NCI-H526 (cell line): ENCODE results near the gene POLDIP2.
A peak's percentile ranks its signal among the peaks of the same experiment; 100 is the strongest.

ENCODE experiments used
- DNase-seq, 2 experiments: peaks; one replicate each; lab custom pipeline; 2025; lab: John Stamatoyannopoulos, UW

Gene POLDIP2

DNA sequence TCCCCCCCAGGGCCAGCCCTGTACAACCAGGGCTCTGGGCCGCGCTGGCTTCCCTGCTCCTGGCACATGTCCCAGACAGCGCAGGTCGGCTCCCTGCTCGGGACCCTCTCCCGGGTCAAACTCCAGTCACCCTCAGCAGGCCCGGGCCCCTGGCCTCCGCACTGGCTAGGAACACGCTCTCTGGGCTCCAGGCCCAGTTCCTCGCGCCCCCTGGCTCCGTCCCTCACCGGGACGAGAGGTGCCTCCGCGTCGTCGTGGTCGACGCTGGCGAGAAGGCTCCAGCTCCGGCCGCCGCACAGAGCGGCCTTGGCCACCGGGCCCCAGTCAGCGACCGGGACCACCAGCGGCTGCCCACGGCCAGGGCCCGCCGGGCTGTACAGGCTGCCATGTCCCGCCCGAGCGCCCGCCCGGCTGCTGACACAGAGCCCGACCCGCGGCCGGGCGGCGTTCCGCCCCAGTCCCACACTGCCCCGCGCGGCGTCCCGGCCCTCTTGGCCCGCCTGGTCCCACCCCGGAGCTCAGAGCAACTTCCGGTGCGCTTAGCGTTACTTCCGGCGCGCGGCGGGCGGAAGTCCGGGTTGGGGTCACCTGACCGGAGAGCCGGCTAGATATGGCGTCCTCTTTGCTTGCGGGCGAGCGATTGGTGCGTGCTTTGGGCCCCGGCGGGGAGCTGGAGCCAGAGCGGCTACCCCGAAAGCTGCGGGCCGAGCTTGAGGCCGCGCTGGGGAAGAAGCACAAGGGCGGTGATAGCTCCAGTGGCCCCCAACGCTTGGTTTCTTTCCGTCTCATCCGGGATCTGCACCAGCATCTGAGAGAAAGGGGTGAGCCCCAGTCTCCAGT, at the start of gene POLDIP2:
Gene POLDIP2, minus strand, starts transcription at position 467 of the 840 bp plus-strand sequence. Its CDS starts 79 bp downstream, at position 388.
- peak; percentile 87 to 99 for DNase-seq

- DNase-seq: peak; percentile 34 to 72
Observed at GRCh38 chr17:28406473-28406814, 49.1 kb upstream of the POLDIP2 start.

GRCh38 chr17:28405632-28406472, 48.5 kb upstream of the POLDIP2 start, which contains the start of gene SLC46A1:
Gene SLC46A1, minus strand, starts transcription at chr17:28406212. Its CDS starts 98 bp downstream, at chr17:28406114.
- peak; percentile 57 to 82 for DNase-seq

DNA sequence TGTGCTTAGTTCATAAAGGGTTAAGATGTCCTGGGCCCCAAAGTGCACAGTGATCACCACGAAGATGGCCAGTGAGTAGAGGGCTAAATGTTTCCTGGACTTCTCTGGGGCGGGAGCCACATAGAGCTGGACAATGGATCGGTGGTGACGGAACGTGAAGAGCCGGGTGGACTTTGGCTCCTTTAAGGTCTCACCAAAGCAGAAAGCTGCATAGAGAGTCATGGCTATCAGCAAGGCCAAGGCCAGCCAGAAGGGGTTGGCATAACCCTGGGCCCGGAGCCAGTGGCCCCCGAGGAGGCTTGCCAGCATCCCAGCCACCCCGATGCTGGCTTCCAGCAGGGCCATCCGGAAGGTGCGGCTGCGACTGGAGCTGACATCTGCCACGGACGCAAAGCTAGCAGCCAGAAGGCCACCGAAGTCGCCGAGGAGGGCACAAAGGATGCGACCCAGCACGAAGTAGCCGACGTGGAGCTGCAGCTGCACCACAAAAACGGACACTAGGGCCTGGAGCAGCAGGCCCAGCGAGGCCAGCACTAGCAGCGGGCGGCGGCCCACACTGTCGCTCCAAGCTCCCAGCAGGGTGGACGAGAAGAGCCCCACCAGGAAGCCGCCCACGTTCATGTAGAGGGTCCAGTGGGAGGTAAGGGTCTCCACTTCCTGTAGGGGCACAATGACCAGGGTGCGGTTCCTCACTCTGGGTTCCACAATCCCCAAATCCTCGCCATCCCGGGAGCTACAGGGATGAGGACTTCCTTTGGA, 47.7 kb upstream of the POLDIP2 start:
- peak in 1 of 2 experiments; percentile 44 for DNase-seq

DNA sequence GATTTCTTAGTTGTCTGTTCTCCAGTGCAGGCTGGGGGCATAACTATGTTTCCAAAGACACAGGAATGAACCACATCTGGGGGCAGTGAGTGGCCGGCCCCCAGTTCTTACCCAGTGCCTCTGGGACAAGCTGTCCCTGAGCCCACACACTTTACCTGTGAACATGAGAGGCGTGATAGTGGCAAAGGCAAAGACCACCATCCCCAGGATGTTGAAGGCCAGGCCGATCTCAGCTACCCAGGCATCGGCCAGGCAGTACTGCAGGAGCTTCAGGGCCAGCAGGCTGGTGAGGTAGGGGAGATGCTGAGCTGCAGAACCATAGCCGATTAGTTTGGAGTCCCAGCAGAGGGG, 47.1 kb upstream of the POLDIP2 start:
- DNase-seq: no peak

- no peak for DNase-seq
Observed at GRCh38 chr17:28404007-28404406, 46.7 kb upstream of the POLDIP2 start.

DNA sequence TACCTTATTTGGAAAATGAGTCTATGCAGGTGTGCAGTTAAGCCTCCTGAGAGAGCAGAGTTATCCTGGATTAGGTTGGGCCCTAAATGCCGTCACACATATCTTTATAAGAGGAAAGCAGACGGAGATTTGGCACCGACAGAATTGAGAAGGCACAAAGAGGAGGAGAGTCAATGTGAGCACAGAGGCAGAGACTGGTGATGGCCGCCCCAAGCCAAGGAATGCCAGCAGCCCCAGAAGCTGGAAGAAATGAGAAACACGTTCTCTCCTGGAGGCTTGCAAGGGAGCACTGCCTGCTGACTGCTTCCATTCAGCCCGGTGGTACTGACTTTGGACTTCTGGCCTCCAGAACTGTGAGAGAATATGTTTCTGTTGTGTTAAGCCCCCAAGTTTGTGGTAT, 45.5 kb upstream of the POLDIP2 start:
- DNase-seq: no peak

- DNase-seq: no peak
Observed at GRCh38 chr17:28402224-28402630, 44.9 kb upstream of the POLDIP2 start.

- no peak for DNase-seq
Observed at GRCh38 chr17:28399808-28400207, 42.5 kb upstream of the POLDIP2 start.

GRCh38 chr17:28398280-28398981, 41.1 kb upstream of the POLDIP2 start:
- DNase-seq: no peak

GRCh38 chr17:28397687-28398279, 40.5 kb upstream of the POLDIP2 start:
- DNase-seq: no peak

GRCh38 chr17:28397275-28397674, 39.9 kb upstream of the POLDIP2 start:
- no peak for DNase-seq

DNA sequence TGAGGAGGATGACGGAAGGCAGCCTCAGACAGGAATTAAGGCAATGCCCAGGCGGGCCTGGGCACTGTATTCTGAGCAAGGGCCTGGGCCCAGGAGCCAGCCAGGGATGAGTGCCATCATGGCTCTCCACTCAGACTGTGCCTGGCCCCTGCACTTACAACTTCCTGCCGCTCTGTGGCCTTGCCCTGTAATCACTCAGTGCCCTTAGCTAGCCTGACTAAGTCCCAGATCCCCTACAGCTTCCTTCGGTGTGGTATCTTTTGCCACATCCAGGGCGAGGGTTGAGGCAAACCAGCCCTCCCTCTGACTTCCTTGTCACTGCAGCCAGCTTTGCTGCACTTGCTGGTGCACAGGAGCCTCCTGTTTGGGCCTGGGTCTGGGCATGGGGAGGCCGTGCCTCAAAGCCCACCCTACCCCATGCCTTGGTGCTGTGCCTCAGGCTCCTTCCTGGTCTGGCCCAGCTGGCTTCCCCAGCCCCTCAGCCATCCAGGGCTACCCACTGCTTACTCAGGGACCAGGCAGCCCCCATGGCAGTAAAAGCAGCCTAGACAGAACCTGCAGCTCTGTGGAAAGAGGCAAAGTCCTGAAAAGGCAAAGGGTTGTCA, 39.4 kb upstream of the POLDIP2 start:
- DNase-seq: no peak

- no peak for DNase-seq
Observed at GRCh38 chr17:28395968-28396367, 38.6 kb upstream of the POLDIP2 start.

GRCh38 chr17:28395426-28395825, 38.1 kb upstream of the POLDIP2 start:
- DNase-seq: no peak

- DNase-seq: no peak
Observed at GRCh38 chr17:28394337-28395116, 37.2 kb upstream of the POLDIP2 start.

DNA sequence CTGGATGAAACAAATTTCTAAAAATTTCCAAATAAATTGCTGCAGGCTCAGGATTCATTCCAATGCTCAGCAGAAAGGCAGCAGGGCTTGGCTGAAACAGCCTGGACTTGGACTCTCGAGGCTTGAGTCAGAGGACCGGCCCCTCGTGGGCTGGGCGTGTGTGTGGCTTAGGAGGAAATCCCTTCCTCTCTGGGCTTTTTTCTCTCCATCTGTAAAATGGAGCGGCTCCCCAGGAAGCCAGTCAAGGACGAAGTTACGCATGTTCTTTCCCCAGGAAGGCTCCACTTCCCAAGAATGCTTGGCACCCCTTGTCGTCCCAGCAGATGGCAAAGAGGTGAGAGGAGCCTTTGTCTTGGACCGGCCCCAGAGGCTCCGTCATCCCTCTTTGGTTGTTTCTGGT, 35.2 kb upstream of the POLDIP2 start:
- no peak for DNase-seq

- no peak for DNase-seq
Observed at GRCh38 chr17:28391401-28391800, 34.1 kb upstream of the POLDIP2 start.

DNA sequence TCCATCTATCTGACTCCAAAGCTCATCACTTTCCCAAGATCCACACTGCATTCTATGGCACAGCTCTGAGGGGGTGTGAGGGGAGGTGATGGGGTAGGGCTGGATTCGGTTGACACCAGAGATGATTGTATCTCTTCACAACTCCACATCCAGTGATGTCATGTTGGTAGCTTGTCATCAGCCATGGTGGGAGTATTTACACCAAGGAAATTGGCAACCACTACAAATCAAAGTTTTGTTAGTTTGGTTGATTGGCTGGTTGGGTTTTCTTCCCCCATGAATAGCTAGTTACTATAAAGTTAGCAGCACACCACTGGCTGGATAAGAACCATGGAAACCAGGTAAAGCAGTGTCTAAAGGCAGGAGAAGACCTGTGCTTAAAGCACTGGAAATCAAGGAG, 33.7 kb upstream of the POLDIP2 start:
- no peak for DNase-seq

DNA sequence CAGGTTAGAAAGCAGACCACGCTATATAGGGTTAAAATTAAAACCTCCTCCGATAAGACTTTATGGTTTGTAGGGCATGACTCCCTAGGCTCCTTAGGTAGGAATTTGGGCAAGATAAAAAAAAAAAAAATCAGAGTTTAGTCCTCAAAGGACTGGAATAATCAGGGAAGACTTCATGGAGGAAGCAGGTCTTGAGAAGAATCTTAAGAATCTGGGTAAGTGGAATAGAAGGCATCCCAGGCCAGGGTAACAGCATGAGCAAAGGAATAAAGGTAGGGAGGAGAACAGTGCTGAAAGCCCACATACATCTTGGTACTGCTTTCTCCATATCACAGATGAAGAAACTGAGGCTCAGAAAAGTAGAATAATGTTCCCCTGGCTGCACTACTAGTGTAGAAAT, 33.2 kb upstream of the POLDIP2 start:
- no peak for DNase-seq
